Measurements from ENCODE around the gene IFNGR1.

IFNGR1 gene

GRCh38 chr6:137175868-137176245 is 43.3 kb downstream of the IFNGR1 start:
- DNase-seq, result no peak
- ATAC-seq, result no peak

GRCh38 chr6:137175157-137175867 is 43.9 kb downstream of the IFNGR1 start:
- ATAC-seq (no peak), DNase-seq (no peak)

DNA sequence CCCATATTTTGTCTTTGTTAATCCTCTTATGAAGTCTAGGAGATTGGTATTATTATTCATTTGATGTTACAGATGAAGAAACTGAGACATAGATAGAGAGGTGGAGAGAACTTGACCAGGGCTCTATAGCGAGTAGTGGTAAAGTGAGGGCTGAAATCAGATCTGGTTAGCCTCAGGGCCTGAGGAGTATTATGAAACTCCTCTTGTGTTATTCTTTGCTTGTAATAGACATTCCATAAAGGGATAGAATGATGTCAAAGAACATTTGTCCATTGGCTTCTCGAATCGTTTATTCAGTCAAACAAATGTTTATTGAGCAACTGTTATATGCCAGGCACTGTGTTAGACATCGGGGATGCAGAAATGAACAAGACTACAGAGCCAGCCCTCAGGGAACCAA is 45.7 kb downstream of the IFNGR1 start, which contains the start of gene IL22RA2:
IL22RA2 (minus strand) TSS at position 144 of the 400 bp plus-strand sequence. CDS start 11,895 bp downstream, outside the sequence.
- DNase-seq (no peak), ATAC-seq (no peak)

- ATAC-seq, result no peak
- DNase-seq, result no peak
Observed at GRCh38 chr6:137172734-137173431, 46.3 kb downstream of the IFNGR1 start.

DNA sequence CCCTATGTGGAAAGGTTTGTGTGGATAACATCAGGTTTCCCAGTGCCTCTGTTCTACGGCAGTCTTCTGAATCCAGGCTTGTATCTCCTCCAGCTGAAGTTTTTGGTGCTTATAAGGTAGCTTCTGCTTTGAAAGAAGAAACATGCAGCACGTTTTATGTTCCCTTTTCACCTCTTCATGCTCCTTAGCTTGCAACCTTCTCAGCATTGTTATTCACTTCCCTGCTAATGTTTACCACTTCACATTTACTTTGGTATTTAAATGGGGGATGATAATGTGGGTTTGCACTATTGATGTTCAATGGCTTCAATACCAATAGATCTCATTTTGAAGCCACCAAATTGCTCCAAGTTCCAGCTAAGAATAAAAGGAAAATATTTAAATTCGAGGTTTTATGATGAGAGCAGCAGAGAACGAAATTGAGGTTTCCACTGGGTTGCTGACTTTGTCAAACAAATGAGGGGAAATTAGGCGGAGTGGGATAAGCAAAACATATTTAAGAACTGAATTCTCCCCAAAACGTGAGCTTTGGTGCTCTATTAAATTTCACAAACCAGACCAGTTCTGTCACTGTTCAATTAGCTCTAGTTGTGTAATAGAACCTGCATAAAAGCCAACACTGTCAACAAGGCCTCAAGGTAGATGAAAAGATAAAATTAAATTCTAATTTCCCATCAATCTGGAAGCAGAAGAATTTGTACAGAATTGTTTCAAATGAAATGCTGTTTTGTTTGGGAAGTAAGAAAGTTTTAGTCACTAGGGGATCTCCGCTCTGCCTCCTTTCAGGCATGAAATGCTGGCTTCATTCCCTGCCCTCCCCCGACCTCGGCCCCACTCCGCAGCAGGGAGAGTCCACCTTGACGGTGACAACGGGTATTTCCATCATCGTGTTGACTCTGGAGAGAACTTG is 47.1 kb downstream of the IFNGR1 start:
- DNase-seq, result no peak
- no peak for ATAC-seq

DNA sequence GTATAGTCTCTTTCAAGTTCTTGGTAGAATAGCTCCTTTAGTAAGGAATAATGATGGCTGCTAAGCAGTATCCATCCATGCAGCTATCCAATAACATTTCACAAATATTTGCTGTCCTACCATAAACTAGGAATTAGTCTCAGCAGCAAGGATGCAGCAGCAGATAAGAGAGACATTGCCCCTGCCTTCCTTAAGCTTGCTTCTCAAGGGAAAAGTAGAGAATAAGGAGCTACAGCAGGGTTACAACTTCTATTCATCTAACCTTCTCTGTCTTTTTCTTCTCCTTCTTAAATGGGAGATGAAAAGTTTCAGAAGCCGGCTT is 48.2 kb downstream of the IFNGR1 start:
- no peak for ATAC-seq
- no peak for DNase-seq

DNA sequence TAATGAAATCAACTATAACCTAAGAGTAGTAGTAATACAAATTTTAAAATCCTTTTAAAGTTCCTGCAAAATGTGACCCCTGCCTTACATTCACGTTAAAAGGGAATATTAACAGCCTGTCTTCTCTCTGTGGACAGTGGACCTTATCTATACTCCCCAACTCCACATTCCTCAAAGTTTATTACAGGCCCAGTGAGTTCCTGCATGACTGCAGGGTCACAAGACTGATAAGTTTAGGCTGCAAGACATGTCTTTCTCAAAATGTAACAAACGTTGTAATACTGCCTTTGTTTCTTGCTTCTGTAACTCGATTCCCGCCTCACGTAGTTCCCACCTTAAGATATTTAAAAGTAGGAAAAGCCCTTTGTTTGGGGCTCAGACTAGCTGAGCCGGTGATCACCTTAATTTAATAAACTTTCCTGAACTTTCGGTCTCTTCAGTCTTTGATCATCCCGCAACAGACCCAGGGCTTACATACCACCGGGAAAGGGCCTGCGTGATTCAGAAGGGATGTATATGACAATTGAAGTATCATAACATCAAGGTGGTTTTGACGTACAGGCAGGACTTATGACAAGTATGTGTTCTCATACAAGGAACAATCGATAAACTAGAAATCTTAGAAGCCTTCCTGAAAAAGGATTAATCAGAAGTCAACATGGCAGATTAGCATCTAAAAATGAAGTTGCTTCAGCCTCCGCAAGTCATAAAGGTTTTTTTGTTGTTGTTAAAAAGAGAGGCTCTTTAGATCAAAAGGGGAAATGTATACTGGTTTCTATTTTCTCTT is 48.7 kb downstream of the IFNGR1 start:
- DNase-seq (no peak), ATAC-seq (no peak)

- ATAC-seq (peak; percentile 62), DNase-seq (no peak)
Observed at GRCh38 chr6:137167702-137168377, 51.3 kb downstream of the IFNGR1 start.

DNA sequence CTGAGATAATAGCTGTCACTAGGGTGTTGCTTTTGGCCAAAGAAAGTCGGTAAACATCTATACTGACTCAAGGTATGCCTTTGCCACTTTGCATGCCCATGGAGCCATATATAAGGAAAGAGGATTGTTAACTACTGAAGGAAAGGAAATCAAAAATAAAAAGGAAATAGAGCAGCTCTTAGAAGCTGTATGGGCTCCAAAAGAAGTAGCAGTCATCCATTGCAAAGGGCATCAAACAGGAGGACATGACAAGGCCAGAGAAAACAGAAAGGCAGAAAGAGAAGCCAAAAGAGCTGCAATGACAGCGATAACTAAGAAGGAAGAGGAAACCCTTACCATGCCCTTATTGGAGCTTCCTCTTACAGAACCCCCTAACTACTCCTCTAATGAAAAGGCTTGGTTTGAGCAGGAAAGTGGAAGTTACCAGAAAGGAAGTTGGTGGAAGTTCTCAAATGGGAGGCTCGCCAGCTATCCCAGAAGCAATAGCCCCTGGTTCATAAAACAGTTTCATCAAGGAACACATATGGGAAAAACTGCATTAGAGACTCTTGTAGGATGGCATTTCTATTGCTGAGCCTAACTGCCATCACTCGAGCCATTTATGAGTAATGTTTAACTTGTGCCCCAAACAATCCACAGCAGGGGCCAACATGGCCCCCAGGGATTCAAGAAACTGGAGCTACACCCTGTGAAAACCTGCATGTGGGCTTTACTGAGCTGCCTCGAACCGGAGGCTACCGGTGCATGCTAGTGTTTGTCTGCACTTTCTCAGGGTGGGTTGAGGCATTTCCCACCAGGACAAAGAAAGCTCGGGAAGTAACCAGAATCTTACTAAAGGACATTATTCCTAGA is 52.7 kb downstream of the IFNGR1 start:
- ATAC-seq (no peak), DNase-seq (no peak)

DNA sequence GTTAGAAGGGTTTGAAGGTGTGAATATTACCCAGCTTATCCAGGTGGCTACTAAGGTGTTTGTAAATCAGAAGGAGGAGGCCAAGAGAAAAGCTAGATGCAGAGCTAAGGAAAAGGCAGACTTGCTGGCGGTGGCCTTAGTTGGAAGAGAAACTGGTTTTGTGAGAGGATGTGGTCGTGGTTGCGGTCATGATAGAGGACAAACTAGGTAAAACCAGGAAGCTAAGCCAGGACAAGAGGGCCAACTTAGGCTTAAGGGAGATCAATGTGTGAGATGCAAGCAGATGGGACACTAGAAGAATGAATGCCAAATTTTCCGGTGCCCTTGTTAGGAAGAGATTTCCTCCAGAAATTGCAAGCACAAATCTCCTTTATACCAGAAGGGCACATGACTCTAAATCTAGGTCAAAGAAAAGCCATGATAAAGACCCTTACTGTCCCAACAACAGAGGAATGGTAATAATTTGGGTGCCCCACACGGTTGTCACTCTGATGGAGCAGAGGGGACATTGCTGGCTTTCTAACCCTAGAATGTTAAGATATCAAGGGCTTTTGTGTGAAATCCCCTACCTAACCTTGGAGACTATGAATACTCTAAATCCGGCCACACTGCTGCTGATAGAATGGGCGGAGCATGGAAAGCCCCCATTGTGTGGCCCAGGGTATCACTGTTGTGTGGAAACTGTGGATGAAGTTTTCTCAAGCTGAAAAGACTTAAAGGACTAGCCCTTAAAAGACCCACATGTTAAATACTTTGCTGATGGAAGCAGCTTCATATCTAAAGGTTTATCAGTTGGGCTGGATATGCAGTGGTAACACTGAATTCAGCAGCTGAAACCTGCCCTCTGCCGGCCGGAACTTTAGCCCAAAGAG is 53.6 kb downstream of the IFNGR1 start:
- ATAC-seq (peak; percentile 57), DNase-seq (peak; percentile 36)

DNA sequence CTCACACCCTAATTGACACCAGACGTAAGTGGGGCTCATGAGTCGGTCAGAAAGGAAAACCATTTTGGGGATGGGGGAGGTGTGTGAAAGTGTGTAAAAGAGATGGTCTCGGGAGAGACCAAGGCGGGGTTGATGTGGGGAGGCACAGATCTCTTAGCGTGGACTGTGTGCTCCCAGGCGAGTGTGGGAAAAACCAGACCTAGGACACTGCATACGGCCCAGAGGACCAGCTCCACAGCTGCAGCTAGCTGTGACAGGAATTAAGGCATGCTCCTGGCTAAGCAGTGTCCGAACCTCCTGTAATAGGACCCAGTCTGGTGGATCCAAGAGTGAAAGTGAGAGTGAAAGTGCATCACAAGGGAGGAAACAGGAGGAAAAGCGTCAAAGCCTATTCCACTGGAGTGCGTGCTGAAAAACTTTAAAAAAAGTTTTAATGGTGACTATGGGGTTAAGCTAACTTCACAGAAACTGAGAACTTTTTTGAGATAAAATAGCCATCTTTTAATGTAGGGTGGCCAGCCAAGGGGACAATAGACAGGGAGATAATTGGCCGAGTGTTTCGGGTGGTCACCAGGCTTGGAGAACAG is 55.4 kb downstream of the IFNGR1 start:
- DNase-seq (no peak), ATAC-seq (no peak)

DNA sequence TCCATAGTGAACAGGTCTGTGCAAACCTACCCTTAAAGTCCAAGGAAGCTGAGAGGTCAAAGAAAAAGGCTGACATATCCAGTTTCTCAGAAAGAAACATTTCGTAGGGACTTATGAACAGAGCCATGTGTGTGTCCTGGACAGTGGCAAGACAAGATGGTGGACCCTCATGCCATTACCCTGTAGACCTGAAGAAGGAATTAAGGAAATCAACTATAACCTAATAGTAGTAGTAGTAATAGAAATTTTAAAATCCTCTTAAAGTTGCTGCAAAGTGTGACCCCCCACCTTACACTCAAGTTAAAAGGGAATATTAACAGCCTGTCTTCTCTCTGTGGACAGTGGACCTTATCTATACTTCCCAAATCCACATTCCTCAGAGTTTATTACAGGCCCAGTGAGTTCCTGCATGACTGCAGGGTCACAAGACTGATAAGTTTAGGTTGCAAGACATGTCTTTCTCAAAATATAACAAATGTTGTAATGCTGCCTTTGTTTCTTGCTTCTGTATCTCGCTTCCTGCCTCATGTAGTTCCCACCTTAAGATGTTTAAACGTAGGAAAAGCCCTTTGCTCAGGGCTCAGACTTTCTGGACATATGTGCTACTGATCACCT is 56.4 kb downstream of the IFNGR1 start:
- DNase-seq, result no peak

DNA sequence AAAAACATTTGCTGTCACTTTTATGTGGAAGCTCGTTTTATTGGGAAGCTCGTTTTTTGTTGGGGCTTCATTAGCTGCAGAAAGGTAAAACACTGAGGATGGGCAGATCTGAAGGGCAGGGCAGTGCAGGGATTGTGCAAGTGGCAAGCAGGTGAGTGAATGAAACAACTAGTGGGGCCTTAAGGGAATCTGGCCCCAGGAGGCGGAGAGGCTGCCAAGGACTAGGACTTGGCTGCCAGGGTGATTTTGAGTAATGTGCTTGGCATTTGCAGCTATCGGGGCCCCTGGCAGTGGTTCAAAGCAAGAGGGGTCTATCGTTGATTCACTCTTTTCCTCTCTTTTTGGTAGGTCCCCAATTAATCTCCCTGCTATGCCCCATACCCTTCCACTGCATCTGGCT is 57.2 kb downstream of the IFNGR1 start:
- no peak for ATAC-seq
- DNase-seq, result no peak

More for the DNA sequence above, 56.4 kb downstream of the IFNGR1 start:
- ATAC-seq, result no peak

GRCh38 chr6:137160763-137161162 is 58.4 kb downstream of the IFNGR1 start:
- no peak for ATAC-seq
- no peak for DNase-seq

DNA sequence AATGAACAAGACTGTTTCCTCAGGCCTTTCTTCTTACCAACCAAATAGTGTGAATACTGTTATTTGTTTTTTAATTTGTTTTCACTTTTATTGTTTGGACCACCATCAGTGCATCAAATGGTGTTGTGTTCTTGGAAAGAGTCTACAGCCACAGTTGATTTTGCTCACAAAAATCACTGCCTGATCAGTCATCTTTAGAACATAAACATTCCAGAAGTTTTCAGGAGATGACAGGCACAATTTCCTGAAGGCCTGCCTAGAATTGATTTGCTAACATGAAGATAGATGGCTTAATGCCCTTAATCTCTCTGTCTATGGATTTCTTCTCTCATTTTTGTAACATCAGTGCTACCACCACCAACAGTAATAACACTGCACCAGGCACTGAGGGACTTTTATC is 59.3 kb downstream of the IFNGR1 start:
- ATAC-seq (no peak), DNase-seq (no peak)

DNA sequence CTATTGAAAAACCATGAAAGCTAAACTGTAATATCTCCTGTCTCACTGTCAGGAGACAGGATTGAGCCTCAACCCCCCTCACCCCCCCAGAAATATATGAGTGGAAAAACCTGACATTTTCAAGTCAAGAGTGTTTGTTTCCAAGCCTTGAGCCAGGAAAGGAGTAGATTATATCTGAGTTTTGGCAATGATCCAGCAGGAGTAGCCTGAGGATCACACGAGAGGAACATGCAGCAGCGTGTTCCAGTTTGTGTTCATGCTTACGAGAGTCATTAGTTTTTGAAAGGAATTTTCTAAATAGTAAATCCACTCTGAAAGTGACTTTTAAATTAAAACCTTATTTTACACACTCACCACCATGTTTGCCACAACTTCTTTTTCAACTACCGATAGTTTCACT is 61.6 kb downstream of the IFNGR1 start:
- DNase-seq (no peak), ATAC-seq (no peak)

DNA sequence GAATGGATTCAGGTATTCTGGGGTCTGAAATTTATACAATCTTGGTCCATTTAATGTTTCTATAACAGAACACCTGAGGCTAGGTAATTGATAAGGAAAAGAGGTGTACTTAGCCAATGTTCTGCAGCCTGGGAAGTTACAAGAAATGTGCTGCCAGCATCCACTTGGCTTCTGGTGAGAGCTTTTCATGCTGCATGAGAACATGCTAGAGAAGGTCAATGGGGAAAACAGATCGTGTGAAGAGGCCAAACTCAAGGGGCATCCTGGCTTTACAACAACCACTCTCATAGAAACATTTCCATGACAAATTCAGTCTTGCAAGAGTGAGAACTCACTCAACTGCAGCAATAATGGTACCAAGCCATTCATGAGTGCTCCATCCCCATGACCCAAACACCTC is 62.5 kb downstream of the IFNGR1 start:
- DNase-seq (no peak), ATAC-seq (no peak)

DNA sequence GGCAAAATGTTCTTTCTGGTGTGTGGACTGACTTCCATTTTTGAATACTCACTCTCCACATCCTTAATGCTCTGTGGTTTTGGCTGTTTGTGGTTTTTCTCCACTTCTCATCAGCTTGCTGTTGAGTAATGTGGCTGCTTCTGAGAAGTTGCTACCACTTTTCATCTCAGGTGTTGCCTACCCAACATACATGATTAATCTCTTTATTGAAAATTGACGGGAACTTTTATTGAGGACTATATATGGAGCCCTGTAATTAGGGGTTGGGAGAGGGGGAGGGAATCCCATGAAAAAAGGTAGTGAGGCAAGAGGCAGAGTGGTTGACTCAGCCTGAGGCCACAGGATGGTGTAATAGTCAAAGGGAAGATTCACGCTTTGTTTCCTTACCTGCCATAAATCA is 63.4 kb downstream of the IFNGR1 start:
- peak; percentile 24 for DNase-seq

GRCh38 chr6:137150072-137150471 is 69.1 kb downstream of the IFNGR1 start:
- no peak for ATAC-seq
- no peak for DNase-seq

More for the DNA sequence above, 63.4 kb downstream of the IFNGR1 start:
- ATAC-seq, result peak; percentile 83
